CD4-positive, alpha-beta T cell treated with Interleukin-2 at 100 ng/mL for 4 hours (primary cell): Measurements from ENCODE around the gene SH3BP5.

ENCODE experiments used
- DNase-seq: peaks from one replicate; pipeline ENCODE4 v3.0.0-alpha.2; 2020; ENCODE audit warnings: low spot score

Gene SH3BP5

DNA sequence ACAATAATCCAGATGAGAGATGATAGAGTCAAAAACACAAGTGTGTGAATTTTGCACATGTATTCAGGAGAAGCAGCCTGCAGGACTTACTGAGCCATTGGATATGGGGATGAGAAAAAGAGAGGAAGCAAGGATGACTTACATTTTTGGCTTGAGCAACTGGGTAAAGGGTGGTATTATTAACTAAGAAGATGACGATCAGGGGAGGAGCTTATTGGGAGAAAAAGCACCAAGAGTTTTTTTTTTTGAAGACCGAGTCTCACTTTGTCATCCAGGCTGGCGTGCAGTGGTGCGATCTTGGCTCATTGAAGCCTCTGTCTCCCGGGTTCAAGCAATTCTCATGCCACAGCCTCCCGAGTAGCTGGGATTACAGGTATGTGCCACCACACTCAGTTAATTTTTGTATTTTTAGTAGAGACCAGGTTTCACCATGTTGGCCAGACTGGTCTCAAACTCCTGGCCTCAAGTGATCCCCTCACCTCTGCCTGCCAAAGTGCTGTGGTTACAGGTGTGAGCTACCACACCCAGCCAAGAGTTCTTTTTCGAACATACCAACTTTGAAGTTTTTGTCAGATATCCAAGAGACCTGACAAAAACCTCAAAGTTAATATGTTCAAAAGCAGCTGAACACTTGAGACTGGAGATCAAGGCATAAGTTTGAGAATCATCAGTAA lies 14.8 kb upstream of the SH3BP5 start:
- peak; percentile 56 for DNase-seq

DNA sequence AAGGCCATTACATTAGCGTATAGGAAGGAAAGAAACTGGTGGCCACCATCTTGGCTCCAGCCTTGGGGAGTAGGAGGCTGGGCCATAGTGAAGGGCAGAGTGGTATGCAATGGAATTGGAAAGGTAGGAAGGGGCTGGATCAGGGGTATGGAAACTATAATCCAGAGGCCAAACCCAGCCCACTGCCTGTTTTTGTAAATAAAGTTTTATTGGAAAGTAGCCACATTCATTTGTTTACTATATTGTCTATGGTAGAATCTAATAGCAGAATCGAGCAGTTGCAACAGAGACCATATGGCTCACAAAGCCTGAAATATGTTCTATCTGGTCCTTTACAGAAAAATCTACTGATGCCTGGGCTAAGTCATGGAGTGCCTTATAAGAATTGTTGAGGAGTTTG lies 14.1 kb upstream of the SH3BP5 start:
- no peak for DNase-seq

DNA sequence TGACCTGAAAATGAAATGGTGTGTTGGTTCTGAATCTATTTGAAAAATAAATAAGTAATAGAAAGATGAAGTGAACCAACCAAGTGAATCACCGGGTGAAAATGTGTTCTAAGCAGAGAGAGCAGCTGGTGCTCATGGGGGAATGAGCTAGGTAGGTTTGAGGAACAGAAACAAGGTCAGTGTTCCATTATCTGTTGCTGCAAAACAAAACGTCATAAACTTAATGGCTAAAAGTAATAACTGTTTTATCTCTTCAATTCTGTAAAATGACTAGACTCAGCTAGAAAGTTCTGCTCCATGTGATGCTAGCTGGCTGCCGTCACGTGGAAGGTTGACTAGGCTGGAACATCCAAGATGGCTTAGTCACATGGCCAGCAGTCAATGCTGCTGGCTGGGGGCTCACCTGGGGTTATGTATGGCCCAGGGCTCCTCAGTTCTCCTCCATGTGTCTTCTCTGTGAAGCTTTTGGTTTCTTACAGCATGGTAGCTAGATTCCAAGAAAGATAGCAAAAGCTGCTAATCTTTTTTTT lies 13.3 kb upstream of the SH3BP5 start:
- peak; percentile 40 for DNase-seq

DNA sequence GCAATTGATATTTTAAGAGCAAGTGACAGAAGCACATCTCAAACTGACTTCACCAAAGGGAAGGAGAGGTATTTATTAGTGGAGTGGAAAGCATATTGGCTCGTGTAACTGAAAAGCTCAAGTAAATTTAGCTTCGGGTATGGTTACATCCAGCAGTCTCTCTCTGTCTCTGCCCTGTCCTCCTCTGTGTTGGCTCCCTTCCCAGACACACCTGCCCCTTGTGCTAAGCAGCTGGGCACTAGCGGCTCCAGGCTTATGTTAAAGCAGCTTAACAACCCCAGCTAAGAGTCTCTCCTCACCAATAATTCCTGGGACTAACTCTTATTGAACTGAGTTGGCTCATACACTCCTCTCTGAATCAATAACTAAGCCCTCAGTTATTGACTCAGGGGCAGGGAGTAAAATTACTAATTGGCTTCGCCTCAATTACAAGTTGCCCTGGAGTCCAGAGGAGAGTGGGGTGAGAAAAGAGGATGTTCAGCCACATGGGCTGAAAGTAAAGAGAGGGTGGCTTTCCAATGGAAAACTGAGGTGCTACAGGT lies 12.8 kb upstream of the SH3BP5 start:
- no peak for DNase-seq

DNA sequence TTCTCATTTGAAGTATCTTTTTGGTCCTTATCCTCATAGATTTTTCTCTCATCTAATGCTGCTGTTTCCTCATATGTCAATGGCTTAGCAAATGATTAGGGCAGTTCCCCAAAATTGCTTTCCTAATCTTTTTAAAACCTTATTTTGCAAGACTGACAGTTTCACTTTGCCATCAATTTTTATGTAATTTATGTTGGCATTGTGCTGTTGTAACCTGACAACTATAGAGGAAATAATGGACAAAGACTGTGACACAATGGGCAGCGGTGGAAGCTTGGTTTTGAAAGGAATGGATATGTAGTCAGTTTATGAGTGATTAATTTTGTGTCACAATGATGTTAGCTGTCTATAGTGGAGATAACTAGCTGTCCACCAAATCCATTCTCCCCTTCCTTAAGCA lies 10.6 kb upstream of the SH3BP5 start:
- DNase-seq = no peak

DNA sequence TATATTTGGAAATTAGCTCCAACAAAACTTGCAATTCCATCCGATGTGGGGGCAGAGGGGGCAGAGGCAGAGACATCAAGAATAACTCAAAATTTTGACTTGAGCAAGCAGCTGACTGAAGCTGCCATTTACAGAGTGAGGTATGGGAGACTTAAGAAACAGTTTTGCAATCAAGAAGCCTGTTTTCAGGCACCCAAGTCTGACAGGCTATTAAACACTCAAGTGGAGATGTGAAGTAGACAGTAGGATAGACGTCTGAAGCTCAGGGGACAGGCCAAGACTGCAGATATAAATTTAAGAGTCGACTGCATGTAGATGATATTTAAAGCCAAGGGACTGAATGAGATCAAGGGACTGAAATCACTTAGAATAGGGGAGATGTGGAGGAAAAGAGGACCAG lies 9.9 kb upstream of the SH3BP5 start:
- DNase-seq = no peak

DNA sequence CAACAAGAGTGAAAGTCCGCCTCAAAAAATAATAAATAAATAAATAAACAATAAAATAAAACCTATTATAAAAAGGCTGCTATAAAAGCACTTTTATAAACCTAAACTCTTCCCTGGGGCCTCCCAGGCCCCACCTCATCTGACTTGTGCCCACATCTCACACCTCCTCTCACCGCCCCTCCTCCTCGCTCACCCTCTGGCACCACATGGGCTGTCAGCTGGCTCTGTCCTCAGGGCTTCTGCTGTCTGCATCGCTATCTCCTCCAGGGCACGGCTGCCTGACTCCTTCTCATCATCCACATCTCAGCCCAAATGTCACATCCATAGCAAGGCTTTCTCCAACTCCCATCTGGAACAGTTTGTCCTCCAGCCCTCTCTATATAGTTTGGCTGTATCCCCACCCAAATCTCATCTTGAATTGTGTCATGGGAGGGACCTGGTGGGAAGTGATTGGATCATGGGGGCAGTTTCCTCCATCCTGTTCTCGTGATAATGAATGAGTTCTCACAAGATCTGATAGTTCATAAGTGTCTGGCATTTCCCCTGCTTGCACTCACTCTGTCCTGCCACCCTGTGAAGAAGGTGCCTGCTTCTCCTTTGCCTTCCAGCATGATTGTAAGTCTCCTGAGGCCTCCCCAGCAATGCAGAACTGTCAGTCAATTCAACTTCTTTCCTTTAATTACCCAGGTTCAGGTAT lies 8.8 kb upstream of the SH3BP5 start:
- DNase-seq = no peak

DNA sequence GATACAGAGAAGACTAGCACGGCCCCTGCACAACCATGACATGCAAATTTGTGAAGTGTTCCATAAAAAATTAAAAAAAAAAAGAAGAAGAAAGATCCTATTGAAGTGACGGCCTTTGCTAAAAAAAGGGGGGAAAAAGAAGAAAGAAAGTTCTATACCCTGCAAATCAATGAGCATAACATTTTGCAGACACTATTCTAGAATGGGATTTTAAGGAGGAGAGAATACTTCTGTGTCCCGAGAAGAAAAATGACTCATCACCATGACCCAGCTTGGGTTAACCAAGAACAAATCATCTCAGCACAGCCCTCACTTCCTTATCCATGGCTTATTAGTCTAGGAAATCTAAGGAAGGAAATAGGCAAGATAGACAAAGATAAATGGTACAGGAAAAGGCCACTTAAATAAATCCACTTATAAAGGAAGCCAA lies 7.4 kb upstream of the SH3BP5 start:
- no peak for DNase-seq

DNA sequence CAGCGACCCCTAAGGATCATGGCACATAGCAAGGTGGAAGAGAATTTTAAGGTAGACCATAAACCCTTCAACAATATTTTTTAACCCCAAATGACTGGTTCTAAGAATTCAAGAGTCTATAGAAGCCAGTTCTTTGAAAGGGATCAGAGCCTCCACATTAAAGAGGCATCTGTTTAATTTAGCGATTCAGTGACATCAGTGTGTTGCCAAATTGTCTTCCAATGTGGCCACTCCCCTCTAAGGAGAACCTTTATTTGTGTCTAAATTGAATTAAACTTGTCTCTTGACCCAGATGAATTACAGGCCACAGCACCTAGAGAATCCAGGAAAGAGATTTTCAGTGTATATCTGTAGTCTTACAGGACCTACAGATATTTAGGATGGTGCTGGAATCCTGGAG lies 6.6 kb upstream of the SH3BP5 start:
- DNase-seq = no peak

DNA sequence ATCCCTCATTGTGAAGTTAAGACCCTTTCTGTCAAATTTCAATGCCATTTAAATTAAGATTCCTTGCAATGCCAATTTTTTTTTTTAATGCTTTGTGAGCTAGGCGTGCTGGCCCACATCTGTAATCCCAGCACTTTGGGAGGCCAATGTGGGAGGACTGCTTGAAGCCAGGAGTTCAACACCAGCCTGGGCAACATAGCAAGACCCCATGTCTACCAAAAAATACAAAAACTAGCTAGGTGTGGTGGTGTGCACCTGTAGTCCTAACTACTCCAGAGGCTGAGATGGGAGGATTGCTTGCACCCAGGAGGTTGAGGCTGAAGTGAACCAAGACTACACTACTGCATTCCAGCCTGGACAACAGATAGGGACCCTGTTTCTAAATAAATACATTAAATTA lies 5.6 kb upstream of the SH3BP5 start:
- no peak for DNase-seq

DNA sequence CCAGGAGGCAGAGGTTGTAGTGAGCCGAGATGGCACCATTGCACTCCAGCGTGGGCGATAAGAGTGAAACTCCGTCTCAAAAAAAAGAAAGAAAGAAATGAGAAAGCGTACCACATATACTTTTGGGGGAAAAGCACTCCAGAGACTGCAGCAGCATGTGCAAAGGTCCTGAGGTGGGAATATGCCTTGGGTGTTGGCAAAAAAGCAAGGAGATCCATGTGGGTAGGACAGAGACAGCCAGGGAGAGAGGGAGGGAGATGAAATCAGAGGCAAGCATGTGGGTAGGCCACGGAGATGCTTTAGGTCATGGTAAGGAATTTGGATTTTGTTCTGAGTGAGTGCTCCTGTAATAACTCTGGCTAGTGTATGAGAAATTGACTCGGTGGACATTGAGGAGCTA lies 3.7 kb upstream of the SH3BP5 start:
- DNase-seq = no peak

DNA sequence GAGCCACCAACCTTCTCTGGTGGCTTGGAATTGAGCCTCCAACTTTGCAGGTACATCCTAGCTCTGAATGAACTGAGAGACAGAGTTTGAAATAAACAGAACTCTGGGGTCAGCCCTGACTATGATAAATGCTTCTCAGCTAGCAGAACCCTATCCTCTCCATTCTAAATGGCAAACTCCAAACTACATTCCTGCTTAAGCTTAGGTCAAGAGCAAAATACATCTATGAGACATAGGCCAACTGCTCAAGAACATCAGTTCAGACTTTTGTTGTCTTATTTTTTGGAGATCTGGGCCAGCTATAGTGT lies 1.5 kb upstream of the SH3BP5 start:
- DNase-seq = no peak

DNA sequence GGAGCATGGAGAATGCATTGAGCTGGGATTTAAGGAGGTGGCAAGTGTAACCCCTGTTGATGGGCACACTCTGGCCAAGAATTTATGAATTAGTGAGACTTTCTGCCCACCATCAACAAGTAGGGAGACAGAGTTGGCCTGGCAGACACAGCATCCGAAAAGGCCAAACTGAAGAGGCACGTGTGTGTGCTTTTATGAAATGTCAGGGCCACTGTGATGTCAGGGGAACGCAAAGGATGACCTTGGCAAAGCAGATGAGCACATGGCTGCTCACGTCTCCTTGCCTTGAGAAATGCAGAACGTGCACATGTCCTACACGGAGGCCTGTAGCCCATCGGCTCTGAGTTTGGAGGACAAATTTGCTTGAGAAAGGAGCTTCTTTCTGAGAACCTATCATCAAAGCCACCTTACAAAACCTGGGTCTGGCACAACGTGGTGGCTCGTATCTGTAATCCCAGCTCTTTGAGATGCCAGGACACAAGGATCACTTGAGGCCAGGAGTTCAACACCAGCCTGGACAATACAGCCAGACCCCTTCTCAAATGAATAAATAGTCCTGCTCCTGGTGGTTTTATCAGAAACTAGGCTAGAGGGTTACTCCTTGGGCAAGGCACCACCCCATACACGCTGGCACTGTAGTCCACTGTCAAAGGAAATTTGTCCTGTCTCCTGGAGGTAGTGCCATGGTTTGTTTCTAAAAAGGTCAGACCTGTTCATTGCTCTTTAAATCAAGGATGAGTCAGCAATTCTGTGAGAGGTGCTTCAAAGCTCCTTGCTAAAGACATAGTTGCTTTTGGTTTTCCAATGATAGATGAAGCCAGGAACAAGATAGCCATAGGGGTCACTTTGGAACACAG lies 941 bp upstream of the SH3BP5 start:
- DNase-seq = no peak

DNA sequence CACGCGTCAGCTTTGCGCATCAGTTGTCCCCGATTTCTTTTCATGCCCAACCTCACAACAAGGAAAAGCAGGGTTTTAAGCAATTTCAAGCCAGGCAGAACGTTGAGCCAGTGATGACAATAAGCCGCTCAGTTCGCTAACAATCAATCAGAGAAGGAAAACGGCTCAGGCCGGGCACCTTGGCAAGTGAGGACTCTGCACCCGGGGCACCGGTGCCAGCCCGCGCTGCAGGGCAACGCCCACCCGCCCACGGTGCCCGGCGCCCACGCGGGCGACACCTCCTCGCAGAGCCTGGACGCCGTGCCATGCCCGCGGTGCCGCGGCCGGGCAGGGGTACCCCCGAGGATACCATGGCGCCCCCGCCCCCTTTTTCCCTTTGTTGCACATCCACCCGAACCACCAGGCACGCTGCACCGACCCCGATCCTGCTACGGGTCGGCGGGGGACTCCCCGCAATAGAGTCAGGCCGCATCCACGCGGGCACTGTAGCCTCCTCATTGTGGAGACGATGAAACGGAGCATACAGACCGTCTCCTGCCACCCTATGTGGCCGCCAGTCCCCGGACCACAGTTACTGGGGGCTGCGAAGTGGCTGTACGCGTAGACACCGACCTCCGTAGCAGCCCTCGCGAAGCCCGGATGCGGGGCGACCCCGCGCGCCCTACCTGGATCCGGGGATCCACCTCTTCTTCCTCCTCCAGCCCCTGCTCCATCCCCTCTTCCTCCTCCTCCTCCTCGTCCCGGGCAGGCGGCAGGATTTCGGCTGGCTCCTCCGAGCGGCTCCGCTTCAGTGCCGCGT lies 581 bp downstream of the SH3BP5 start:
- DNase-seq = peak; percentile 38

DNA sequence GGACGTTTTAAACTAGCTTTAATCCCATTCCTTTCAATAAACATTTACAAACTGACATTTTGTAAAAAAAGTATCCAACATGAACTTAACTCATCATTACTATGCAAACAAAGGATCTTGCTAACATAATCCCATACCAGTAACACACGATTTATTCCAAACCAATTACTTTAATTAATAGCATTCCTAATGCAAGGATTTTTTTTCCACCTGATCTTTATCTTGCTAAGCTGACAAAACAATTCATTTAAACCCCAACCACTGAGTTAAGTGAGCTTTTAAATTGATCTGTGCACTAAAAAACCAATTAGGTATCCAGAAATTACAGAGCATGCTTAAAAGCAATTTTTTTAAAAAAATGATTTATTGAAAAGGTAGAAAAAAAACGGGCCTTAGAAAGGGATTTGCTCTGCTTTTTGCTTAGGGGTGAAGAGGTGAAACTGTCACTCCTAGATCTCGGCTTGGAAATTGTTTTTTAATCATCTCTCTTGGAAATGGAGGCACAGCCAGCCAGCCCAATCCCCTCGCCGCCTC lies 1.2 kb downstream of the SH3BP5 start:
- no peak for DNase-seq

DNA sequence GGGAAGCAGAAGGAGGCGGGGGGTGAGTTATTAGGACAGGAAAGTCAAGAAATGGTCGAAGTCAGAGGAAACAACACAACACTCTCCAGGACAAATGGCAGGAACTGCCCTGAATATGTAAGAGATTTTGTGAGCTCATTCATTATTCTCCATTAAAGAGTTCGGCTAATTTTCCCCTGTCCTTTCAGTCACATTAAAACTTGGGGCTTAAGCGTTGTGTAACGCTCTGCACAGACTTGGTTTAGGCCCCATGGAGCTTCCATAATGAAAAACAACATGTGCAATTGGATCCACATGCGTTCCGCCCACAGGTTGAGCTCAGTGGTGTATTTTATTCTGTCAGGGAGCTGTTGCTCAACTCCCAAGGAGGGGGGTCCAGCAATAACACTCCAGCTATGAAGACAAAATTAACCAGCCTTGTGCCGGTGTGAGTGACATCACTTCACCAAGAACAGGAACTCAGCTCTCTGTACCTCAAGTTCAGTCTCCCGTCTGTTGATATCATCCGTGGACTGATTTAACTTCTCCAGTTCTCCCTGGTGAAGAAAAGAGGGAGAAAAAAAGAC lies 2.3 kb downstream of the SH3BP5 start:
- no peak for DNase-seq

DNA sequence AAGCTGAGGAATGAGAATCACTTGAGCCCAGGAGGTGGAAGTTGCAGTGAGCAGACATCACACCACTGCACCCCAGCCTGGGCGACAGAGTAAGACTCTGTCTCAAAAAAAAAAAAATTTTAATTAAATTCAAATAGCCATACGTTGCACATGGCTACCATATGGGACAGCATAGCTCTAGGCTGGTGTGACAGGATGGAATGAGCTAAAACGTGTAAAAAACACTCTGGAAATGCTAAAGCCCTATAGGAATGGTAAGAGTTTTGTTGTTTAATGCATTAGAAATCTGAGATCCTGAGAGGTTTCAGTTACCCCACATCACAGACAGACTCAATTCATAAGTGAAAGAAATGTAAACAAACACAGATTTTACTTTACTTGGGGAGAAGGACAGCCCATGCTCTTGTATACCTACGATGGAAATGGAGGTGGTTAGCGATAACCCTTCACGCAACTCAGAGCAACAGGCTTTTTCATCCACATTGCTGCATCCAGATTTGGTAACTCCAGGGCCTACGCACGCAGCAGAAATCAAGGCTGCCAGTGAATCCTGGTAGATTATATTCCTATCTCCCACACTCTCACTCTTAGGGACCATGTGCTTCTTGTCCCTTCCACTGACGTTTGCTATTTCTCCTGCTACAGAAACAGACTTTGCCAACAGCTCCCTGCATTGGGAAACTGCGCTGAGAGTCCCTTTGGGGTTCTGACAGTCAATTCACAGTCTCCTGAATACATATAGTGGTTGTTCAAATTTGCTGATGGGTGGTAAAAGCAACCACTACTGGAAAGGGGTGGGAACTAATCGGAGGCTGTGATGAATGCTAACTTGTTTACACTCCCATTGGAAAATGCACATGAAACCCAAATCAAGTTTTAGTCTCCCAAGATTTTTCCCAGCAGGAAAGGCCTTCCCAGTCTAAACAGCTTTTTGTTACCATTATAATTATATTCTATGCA lies 3.1 kb downstream of the SH3BP5 start:
- DNase-seq = no peak

DNA sequence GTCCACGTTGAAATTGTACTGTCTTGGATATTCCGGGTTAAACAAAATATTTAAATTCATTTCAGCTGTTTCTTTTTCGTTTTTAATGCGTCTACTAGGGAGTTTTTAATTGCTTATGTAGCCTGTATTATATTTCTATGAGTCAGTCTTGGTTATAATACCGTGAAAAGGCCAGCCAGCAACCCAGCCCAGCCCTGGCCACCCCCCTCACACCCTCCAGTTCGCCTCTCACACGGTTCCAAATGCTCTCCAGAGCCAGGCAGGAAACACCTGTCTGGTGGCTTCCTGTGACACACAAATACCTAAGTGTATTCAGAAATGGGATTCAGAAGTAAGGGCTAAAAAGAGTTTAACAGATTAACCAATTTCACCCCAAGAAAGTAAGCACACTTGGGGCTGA lies 4.4 kb downstream of the SH3BP5 start:
- peak; percentile 54 for DNase-seq

DNA sequence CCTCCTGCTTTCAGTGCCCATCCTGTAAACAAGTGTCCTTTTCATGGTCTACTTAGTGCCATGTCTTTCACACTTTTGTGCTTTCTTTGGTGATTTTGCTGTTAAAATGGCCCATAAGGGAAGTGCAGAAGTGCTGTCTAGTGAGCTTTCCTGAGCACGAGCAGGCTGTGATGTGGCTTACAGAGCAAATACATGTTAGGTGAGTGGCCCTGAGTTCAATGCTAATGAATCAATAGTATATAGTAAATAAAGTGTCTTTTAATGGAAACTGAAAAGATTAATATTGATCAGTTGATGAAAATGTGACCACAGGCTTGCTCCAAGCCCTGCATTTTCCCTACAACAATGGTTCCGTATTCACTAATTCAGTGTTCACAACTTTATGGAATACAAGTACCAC lies 5.7 kb downstream of the SH3BP5 start:
- no peak for DNase-seq

DNA sequence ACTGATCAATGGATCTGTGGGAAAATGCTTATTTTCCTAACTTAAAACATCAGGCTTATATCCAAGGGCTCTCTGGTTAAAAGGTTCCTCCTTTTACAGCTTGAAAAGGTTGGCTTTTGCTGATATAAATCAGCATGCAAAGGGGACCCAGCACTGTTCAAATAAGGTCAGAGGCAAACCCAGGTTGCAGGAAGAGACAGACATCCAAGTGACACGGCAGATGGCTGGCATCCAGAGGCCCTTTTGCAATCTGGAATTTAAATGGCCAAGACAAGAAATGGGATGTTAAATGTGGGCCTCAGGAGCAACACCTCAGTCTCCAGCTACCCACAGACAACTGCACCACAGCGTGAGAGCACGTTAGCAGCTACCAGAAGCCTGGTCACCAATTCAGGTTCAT lies 6.3 kb downstream of the SH3BP5 start:
- DNase-seq = no peak
